22Rv1 (cell line): ENCODE results near the gene KRT3.

Source experiments
- H3K27ac ChIP-seq: fragments of 450-650 bp; 2 replicates; pipeline ENCODE4 v1.5.1; 2017
- CTCF ChIP-seq: fragments of 450-650 bp; IDR thresholded peaks from 2 replicates; pipeline ENCODE4 v1.5.1; 2017; ENCODE audit warnings: mild to moderate bottlenecking
- ZFX ChIP-seq: fragments of 450-650 bp; IDR thresholded peaks from 2 replicates; pipeline ENCODE4 v1.6.1; 2017; ENCODE audit warnings: antibody characterized with exemption, borderline replicate concordance

The KRT3 gene

GRCh38 chr12:52759695-52760094 is 36.2 kb downstream of the KRT3 start:
- H3K27ac ChIP-seq, result no peak overlapping the region
- no peak for TF ChIP-seq ZFX
- TF ChIP-seq CTCF, result no peak

GRCh38 chr12:52759218-52759617 is 36.7 kb downstream of the KRT3 start:
- H3K27ac ChIP-seq, result no peak overlapping the region
- no peak for TF ChIP-seq CTCF
- TF ChIP-seq ZFX, result no peak

- TF ChIP-seq CTCF, result no peak
- TF ChIP-seq ZFX, result no peak
- no peak overlapping the region for H3K27ac ChIP-seq
Observed at GRCh38 chr12:52757449-52758176, 38.3 kb downstream of the KRT3 start.

- no peak overlapping the region for H3K27ac ChIP-seq
- TF ChIP-seq CTCF (no peak), ZFX (no peak)
Observed at GRCh38 chr12:52756281-52756960, 39.5 kb downstream of the KRT3 start.

DNA sequence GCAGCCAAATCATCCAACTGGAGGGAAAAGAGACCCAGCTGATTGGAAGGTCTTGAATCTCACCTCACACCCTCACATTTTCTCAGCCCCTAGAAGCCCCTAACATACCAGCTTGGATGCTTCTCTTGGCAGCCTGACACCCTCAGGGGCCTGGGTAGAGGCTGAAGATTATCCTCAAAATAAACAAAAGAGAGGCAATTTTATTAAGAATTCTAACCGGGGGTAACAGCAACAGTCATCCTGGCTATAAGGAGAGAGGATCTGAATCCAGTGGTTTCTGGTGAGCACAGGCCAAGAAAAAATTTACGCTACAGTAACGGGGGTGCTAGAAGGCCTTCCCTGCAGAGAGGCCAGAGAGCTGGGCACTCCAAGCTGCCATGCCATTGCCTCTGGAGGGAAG is 40.4 kb downstream of the KRT3 start:
- no peak for TF ChIP-seq ZFX
- H3K27ac ChIP-seq, result no peak overlapping the region

GRCh38 chr12:52754135-52754534 is 41.8 kb downstream of the KRT3 start:
- H3K27ac ChIP-seq, result no peak overlapping the region
- TF ChIP-seq CTCF, result no peak
- no peak for TF ChIP-seq ZFX

DNA sequence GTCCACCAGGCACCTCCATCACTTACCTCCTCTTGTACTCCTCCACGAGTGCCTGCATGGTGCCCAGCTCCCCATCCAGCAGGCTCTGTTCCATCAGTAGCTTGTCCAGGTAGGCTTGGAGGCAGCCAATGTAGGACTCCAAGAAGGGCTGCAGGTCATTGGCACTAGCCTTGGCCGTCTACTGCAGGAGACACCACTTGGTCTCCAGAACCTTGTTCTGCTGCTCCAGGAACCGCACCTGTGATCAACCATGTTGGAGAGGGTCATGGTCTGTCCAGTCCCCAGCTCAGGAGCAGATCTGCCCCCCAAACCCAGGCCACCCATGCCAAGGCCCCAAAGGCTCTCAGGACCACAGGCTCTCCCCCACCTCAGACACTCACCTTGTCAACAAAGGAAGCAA is 42.6 kb downstream of the KRT3 start:
- H3K27ac ChIP-seq, result no peak overlapping the region
- TF ChIP-seq ZFX (no peak), CTCF (no peak)
